WTC11 (cell line): Measurements from ENCODE around the gene CA11. TPM values are rescaled to one million over a fixed set of nuclear protein-coding genes. Genes with fewer than 3 reads are reported as not detected.

Experiments used
- CREB1 ChIP-seq: sonication (generic); formaldehyde crosslinking; IDR thresholded peaks from 2 replicates; pipeline ENCODE4 v1.8.0; 2023; ENCODE audit warnings: mild to moderate bottlenecking, missing genetic modification reagents
- EMX1 ChIP-seq: fragments of 250-450 bp; sonication (Bioruptor Pico); IDR thresholded peaks from 2 replicates; pipeline ENCODE4 v1.8.0; 2021; ENCODE audit warnings: mild to moderate bottlenecking
- FOXK1 ChIP-seq: sonication (generic); formaldehyde crosslinking; IDR thresholded peaks from 2 replicates; pipeline ENCODE4 v1.8.0; 2022; ENCODE audit warnings: mild to moderate bottlenecking, moderate library complexity, missing genetic modification reagents
- GABPB1 ChIP-seq: sonication (generic); formaldehyde crosslinking; IDR thresholded peaks from 2 replicates; pipeline ENCODE4 v1.8.1; 2023; ENCODE audit warnings: mild to moderate bottlenecking, missing genetic modification reagents
- GRHL2 ChIP-seq: fragments of 250-450 bp; sonication (Bioruptor Pico); IDR thresholded peaks from 2 replicates; pipeline ENCODE4 v1.8.0; 2022; ENCODE audit warnings: mild to moderate bottlenecking, moderate library complexity; ENCODE audit not compliant: insufficient replicate concordance, severe bottlenecking
- MYBL2 ChIP-seq: sonication (generic); formaldehyde crosslinking; IDR thresholded peaks from 2 replicates; pipeline ENCODE4 v1.8.1; 2023; ENCODE audit warnings: mild to moderate bottlenecking, moderate library complexity, missing genetic modification reagents
- NFE2L1 ChIP-seq: sonication (generic); formaldehyde crosslinking; IDR thresholded peaks from 2 replicates; pipeline ENCODE4 v1.8.1; 2023; ENCODE audit warnings: missing genetic modification reagents
- NR3C1 ChIP-seq: sonication (generic); formaldehyde crosslinking; conservative IDR thresholded peaks from 2 replicates; pipeline ENCODE4 v1.8.1; 2023; ENCODE audit warnings: low read depth, mild to moderate bottlenecking, missing genetic modification reagents
- PRRX2 ChIP-seq: fragments of 250-450 bp; sonication (Bioruptor Pico); IDR thresholded peaks from 2 replicates; pipeline ENCODE4 v1.8.0; 2021; ENCODE audit warnings: mild to moderate bottlenecking
- SMAD3 ChIP-seq: sonication (generic); formaldehyde crosslinking; IDR thresholded peaks from 2 replicates; pipeline ENCODE4 v1.8.0; 2022; ENCODE audit warnings: missing genetic modification reagents, mild to moderate bottlenecking, borderline replicate concordance
- TEAD4 ChIP-seq: sonication (generic); formaldehyde crosslinking; IDR thresholded peaks from 2 replicates; pipeline ENCODE4 v1.8.0; 2022; ENCODE audit warnings: mild to moderate bottlenecking, missing genetic modification reagents
- ZNF121 ChIP-seq: sonication (generic); formaldehyde crosslinking; IDR thresholded peaks from 2 replicates; pipeline ENCODE4 v1.8.0; 2023; ENCODE audit warnings: missing genetic modification reagents
- ZNF219 ChIP-seq: sonication (generic); formaldehyde crosslinking; IDR thresholded peaks from 2 replicates; pipeline ENCODE4 v1.8.0; 2023; ENCODE audit warnings: missing genetic modification reagents, mild to moderate bottlenecking, borderline replicate concordance
- ZNF232 ChIP-seq: sonication (generic); formaldehyde crosslinking; IDR thresholded peaks from 2 replicates; pipeline ENCODE4 v1.8.0; 2022; ENCODE audit warnings: mild to moderate bottlenecking, missing genetic modification reagents
- ZNF263 ChIP-seq: sonication (generic); formaldehyde crosslinking; IDR thresholded peaks from 2 replicates; pipeline ENCODE4 v1.8.1; 2022; ENCODE audit warnings: low read depth, mild to moderate bottlenecking, moderate library complexity, missing genetic modification reagents
- ZNF317 ChIP-seq: sonication (generic); formaldehyde crosslinking; IDR thresholded peaks from 2 replicates; pipeline ENCODE4 v1.8.1; 2023; ENCODE audit warnings: low read depth, mild to moderate bottlenecking, moderate library complexity, missing genetic modification reagents, borderline replicate concordance
- ZNF396 ChIP-seq: fragments of 250-450 bp; sonication (Bioruptor Pico); IDR thresholded peaks from 2 replicates; pipeline ENCODE4 v1.8.0; 2021; ENCODE audit warnings: mild to moderate bottlenecking, moderate library complexity, borderline replicate concordance
- total RNA-seq: library from RNA; stranded (reverse); gene quantifications from 3 replicates; pipeline ENCODE4 v1.2.3, GENCODE V29; 2021
- TF ChIP-seq, protein P1 (sequence below): fragments of 250-450 bp; sonication (Bioruptor Pico); IDR thresholded peaks from 2 replicates; pipeline ENCODE4 v1.9.0; 2021; ENCODE audit warnings: mild to moderate bottlenecking
- TF ChIP-seq, protein P2 (sequence below): sonication (generic); formaldehyde crosslinking; IDR thresholded peaks from 2 replicates; pipeline ENCODE4 v1.8.0; 2022; ENCODE audit warnings: mild to moderate bottlenecking, missing genetic modification reagents
- TF ChIP-seq, protein P3 (sequence below): fragments of 250-450 bp; sonication (Bioruptor Pico); IDR thresholded peaks from 2 replicates; pipeline ENCODE4 v1.9.0; 2021; ENCODE audit warnings: mild to moderate bottlenecking
- TF ChIP-seq, protein P4 (sequence below): sonication (generic); formaldehyde crosslinking; IDR thresholded peaks from 2 replicates; pipeline ENCODE4 v1.8.0; 2022; ENCODE audit warnings: mild to moderate bottlenecking, missing genetic modification reagents
- TF ChIP-seq, protein P5 (sequence below): fragments of 250-450 bp; sonication (Bioruptor Pico); conservative IDR thresholded peaks from 2 replicates; pipeline ENCODE4 v1.9.0; 2021; ENCODE audit warnings: mild to moderate bottlenecking
- TF ChIP-seq, protein P6 (sequence below): sonication (generic); formaldehyde crosslinking; IDR thresholded peaks from 2 replicates; pipeline ENCODE4 v1.8.0; 2023; ENCODE audit warnings: missing genetic modification reagents
- TF ChIP-seq, protein P7 (sequence below): sonication (generic); formaldehyde crosslinking; IDR thresholded peaks from 2 replicates; pipeline ENCODE4 v1.8.1; 2022; ENCODE audit warnings: mild to moderate bottlenecking, missing genetic modification reagents, moderate library complexity, borderline replicate concordance
- TF ChIP-seq, protein P8 (sequence below): sonication (generic); formaldehyde crosslinking; conservative IDR thresholded peaks from 2 replicates; pipeline ENCODE4 v1.8.1; 2022; ENCODE audit warnings: mild to moderate bottlenecking, missing genetic modification reagents

CA11 gene
- total RNA-seq, 1 experiment from 2014 or later, result 41.4 TPM

DNA sequence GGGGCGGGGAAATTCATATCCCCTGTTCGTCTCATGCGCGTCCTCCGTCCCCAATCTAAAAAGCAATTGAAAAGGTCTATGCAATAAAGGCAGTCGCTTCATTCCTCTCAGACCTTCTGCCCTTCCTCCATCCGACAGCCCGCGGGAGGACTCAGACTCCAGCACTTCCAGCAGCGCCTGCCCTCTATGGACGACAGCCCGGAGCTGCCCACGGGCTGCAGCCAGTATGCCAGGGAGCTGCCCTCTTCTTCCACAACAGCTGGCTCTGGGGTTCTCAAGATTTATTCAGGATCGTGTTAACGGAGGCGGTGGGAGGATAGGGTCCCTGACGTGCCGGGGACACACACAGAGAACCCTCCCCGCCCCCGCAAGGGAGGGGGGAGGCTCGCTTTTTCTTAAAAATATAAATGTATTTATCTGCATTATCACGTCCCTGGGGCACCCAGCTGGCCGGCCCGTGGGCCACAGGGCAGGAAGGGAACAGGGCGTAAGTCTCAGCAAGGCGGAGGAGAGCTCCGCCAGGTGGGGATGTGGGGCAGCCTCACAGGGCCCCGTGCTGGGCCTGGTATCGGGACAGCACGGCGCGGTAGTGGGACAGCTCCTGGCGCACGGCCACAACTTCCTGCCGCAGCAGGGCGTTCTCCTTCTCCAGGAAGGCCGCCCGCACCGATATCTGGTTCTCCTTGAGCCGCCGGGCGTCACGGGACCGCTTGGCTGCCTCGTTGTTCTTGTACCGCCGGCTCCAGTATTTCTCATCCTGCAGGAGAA lies 15.5 kb downstream of the CA11 start (continued):
- TF ChIP-seq SMAD3 (CRISPR knock-in tag), result no peak
- TF ChIP-seq, protein P1, sequence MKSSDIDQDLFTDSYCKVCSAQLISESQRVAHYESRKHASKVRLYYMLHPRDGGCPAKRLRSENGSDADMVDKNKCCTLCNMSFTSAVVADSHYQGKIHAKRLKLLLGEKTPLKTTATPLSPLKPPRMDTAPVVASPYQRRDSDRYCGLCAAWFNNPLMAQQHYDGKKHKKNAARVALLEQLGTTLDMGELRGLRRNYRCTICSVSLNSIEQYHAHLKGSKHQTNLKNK (CRISPR knock-in tag), result no peak
- TF ChIP-seq ZNF317 (CRISPR knock-in tag), result no peak
- TF ChIP-seq, protein P2, sequence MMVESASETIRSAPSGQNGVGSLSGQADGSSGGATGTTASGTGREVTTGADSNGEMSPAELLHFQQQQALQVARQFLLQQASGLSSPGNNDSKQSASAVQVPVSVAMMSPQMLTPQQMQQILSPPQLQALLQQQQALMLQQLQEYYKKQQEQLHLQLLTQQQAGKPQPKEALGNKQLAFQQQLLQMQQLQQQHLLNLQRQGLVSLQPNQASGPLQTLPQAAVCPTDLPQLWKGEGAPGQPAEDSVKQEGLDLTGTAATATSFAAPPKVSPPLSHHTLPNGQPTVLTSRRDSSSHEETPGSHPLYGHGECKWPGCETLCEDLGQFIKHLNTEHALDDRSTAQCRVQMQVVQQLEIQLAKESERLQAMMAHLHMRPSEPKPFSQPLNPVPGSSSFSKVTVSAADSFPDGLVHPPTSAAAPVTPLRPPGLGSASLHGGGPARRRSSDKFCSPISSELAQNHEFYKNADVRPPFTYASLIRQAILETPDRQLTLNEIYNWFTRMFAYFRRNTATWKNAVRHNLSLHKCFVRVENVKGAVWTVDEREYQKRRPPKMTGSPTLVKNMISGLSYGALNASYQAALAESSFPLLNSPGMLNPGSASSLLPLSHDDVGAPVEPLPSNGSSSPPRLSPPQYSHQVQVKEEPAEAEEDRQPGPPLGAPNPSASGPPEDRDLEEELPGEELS (CRISPR knock-in tag), result no peak
- TF ChIP-seq FOXK1 (CRISPR knock-in tag), result no peak
- TF ChIP-seq NR3C1 (CRISPR knock-in tag), result 0 out of 2 replicates have a peak, but pooled peaks have one; percentile 71
- TF ChIP-seq ZNF396 (CRISPR knock-in tag), result no peak
- TF ChIP-seq NFE2L1 (CRISPR knock-in tag), result no peak
- TF ChIP-seq, protein P3, sequence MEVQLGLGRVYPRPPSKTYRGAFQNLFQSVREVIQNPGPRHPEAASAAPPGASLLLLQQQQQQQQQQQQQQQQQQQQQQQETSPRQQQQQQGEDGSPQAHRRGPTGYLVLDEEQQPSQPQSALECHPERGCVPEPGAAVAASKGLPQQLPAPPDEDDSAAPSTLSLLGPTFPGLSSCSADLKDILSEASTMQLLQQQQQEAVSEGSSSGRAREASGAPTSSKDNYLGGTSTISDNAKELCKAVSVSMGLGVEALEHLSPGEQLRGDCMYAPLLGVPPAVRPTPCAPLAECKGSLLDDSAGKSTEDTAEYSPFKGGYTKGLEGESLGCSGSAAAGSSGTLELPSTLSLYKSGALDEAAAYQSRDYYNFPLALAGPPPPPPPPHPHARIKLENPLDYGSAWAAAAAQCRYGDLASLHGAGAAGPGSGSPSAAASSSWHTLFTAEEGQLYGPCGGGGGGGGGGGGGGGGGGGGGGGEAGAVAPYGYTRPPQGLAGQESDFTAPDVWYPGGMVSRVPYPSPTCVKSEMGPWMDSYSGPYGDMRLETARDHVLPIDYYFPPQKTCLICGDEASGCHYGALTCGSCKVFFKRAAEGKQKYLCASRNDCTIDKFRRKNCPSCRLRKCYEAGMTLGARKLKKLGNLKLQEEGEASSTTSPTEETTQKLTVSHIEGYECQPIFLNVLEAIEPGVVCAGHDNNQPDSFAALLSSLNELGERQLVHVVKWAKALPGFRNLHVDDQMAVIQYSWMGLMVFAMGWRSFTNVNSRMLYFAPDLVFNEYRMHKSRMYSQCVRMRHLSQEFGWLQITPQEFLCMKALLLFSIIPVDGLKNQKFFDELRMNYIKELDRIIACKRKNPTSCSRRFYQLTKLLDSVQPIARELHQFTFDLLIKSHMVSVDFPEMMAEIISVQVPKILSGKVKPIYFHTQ (CRISPR knock-in tag), result peak; percentile 76; the same call in 1 of the 2 replicates
- no peak for TF ChIP-seq ZNF219
- TF ChIP-seq, protein P4, sequence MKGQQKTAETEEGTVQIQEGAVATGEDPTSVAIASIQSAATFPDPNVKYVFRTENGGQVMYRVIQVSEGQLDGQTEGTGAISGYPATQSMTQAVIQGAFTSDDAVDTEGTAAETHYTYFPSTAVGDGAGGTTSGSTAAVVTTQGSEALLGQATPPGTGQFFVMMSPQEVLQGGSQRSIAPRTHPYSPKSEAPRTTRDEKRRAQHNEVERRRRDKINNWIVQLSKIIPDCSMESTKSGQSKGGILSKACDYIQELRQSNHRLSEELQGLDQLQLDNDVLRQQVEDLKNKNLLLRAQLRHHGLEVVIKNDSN (CRISPR knock-in tag), result peak; percentile 45; the same call in 1 of the 2 replicates
- TF ChIP-seq, protein P5, sequence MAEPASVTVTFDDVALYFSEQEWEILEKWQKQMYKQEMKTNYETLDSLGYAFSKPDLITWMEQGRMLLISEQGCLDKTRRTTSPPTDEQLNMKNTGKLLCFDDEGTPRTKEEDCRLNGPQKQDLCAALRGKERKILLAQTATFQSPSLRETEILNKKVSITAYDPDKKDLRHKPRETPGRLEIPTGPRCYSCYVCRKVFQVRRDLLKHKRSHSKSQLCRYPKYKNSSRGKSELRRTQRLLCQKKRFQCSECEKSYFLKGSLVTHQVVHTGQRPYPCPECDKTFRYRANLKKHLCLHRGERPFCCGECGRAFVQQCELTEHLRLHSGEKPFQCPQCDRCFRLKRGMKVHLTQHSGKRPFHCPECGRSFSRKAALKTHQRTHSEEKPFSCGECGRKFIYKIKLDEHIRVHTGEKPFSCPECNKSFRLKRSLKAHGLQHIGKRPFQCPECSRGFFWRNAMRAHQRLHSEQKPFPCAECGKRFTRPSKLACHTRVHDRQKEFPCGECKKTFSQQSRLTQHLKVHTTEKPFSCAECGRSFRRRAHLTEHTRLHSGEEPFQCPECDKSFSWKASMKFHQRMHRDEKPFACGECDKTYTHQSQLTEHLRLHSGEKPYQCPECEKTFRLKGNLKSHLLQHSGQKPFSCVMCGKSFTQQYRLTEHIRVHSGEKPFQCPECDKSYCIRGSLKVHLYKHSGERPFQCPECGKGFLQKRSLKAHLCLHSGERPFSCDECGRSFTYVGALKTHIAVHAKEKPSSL (CRISPR knock-in tag), result 0 out of 2 replicates have a peak, but pooled peaks have one; percentile 31
- peak; percentile 44 for TF ChIP-seq ZNF263 (CRISPR knock-in tag)
- TF ChIP-seq, protein P6, sequence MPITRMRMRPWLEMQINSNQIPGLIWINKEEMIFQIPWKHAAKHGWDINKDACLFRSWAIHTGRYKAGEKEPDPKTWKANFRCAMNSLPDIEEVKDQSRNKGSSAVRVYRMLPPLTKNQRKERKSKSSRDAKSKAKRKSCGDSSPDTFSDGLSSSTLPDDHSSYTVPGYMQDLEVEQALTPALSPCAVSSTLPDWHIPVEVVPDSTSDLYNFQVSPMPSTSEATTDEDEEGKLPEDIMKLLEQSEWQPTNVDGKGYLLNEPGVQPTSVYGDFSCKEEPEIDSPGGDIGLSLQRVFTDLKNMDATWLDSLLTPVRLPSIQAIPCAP, result no peak
- TF ChIP-seq CREB1 (CRISPR knock-in tag), result no peak
- no peak for TF ChIP-seq GABPB1 (CRISPR knock-in tag)
- 0 out of 2 replicates have a peak, but pooled peaks have one; percentile 28 for TF ChIP-seq ZNF232 (CRISPR knock-in tag)
- TF ChIP-seq, protein P7, sequence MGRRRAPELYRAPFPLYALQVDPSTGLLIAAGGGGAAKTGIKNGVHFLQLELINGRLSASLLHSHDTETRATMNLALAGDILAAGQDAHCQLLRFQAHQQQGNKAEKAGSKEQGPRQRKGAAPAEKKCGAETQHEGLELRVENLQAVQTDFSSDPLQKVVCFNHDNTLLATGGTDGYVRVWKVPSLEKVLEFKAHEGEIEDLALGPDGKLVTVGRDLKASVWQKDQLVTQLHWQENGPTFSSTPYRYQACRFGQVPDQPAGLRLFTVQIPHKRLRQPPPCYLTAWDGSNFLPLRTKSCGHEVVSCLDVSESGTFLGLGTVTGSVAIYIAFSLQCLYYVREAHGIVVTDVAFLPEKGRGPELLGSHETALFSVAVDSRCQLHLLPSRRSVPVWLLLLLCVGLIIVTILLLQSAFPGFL (CRISPR knock-in tag), result no peak
- TF ChIP-seq MYBL2 (CRISPR knock-in tag), result 0 out of 2 replicates have a peak, but pooled peaks have one; percentile 29
- peak; percentile 95 for TF ChIP-seq ZNF121 (CRISPR knock-in tag)
- TF ChIP-seq PRRX2 (CRISPR knock-in tag), result peak; percentile 93
- TF ChIP-seq TEAD4, result no peak
- TF ChIP-seq, protein P8, sequence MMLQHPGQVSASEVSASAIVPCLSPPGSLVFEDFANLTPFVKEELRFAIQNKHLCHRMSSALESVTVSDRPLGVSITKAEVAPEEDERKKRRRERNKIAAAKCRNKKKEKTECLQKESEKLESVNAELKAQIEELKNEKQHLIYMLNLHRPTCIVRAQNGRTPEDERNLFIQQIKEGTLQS (CRISPR knock-in tag), result no peak
- peak; percentile 26; the same call in 1 of the 2 replicates for TF ChIP-seq EMX1 (CRISPR knock-in tag)
- no peak for TF ChIP-seq GRHL2 (CRISPR knock-in tag)
